HL-60 (cell line): ENCODE data around the gene ADGRB2.

Experiments used
- DNase-seq, 2 experiments: peaks; one replicate each; pipeline ENCODE4 v3.0.0-alpha.2; 2010 to 2020; ENCODE audit warnings: low read depth in 1 of 2, low spot score in 1 of 2
- H3K27ac ChIP-seq: fragments of 250-450 bp; sonication (Bioruptor Pico); replicated peaks from 2 replicates; pipeline ENCODE4 v1.5.1; 2020; ENCODE audit warnings: mild to moderate bottlenecking, moderate library complexity
- H3K27me3 ChIP-seq: fragments of 250-450 bp; sonication (Bioruptor Pico); 2 replicates; pipeline ENCODE4 v1.5.1; 2021; ENCODE audit warnings: mild to moderate bottlenecking, moderate library complexity; ENCODE audit not compliant: insufficient read depth, poor library complexity, severe bottlenecking
- H3K4me3 ChIP-seq: replicated peaks from 2 replicates; pipeline ENCODE4 v1.5.1; 2011; ENCODE audit warnings: mild to moderate bottlenecking, control low read depth, low read length; ENCODE audit not compliant: insufficient read depth
- GABPA ChIP-seq: IDR thresholded peaks from 2 replicates; pipeline ENCODE4 v1.6.1; 2012; ENCODE audit warnings: low read depth
- POLR2AphosphoS5 ChIP-seq: IDR thresholded peaks from 2 replicates; pipeline ENCODE4 v1.6.1; 2012; ENCODE audit warnings: low read depth
- SPI1 ChIP-seq: IDR thresholded peaks from 2 replicates; pipeline ENCODE4 v1.6.1; 2012; ENCODE audit warnings: low read depth, mild to moderate bottlenecking, borderline replicate concordance
- TF ChIP-seq, protein P1 (sequence below): IDR thresholded peaks from one replicate; pipeline ENCODE4 v1.5.1; 2011; ENCODE audit warnings: low read length, control low read depth, inconsistent platforms; ENCODE audit not compliant: insufficient read depth
- TF ChIP-seq, protein P2 (sequence below): IDR thresholded peaks from 2 replicates; pipeline ENCODE4 v1.6.1; 2012; ENCODE audit warnings: low read depth; ENCODE audit not compliant: insufficient replicate concordance

Gene ADGRB2

DNA sequence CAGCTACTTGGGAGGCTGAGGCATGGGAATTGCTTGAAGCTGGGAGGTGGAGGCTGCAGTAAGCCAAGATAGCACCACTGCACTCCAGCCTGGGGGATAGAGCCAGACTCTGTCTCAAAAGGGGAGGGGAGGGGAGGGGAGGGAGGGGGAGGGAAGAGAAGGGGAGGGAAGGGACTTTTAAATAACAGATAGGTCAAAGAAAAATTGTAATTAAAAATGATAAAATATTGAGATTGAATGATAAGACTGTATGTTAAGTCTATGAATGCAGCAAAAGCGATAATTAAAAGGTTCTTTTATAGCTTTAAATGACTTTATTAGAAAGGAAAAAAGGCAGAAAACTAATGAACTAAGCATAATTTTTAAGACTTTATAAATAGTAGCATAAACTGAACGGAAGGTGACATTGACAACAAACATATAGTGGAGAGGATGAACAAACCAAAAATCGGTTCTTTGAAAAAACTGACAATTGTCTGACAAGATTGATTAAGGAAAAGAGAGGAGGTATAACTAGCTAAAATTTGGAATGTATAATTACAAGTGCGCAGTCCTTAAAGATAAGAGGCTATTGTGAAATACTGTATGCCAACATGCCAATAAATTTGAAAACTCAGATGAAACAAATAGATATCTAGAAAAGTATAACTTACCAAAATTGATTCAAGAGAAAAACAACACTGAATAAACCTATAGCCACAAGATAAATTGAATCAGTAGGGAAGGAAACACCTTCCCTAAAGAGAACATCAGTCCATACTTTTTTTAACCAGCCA, 43.3 kb upstream of the ADGRB2 start:
- Histone ChIP-seq H3K27ac (no peak overlapping the region), H3K4me3 (no peak overlapping the region), H3K27me3 (no peaks in the 10 kb centered on the region)
- TF ChIP-seq GABPA: no peak
- TF ChIP-seq, protein P1, sequence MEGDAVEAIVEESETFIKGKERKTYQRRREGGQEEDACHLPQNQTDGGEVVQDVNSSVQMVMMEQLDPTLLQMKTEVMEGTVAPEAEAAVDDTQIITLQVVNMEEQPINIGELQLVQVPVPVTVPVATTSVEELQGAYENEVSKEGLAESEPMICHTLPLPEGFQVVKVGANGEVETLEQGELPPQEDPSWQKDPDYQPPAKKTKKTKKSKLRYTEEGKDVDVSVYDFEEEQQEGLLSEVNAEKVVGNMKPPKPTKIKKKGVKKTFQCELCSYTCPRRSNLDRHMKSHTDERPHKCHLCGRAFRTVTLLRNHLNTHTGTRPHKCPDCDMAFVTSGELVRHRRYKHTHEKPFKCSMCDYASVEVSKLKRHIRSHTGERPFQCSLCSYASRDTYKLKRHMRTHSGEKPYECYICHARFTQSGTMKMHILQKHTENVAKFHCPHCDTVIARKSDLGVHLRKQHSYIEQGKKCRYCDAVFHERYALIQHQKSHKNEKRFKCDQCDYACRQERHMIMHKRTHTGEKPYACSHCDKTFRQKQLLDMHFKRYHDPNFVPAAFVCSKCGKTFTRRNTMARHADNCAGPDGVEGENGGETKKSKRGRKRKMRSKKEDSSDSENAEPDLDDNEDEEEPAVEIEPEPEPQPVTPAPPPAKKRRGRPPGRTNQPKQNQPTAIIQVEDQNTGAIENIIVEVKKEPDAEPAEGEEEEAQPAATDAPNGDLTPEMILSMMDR: no peak
- TF ChIP-seq, protein P2, sequence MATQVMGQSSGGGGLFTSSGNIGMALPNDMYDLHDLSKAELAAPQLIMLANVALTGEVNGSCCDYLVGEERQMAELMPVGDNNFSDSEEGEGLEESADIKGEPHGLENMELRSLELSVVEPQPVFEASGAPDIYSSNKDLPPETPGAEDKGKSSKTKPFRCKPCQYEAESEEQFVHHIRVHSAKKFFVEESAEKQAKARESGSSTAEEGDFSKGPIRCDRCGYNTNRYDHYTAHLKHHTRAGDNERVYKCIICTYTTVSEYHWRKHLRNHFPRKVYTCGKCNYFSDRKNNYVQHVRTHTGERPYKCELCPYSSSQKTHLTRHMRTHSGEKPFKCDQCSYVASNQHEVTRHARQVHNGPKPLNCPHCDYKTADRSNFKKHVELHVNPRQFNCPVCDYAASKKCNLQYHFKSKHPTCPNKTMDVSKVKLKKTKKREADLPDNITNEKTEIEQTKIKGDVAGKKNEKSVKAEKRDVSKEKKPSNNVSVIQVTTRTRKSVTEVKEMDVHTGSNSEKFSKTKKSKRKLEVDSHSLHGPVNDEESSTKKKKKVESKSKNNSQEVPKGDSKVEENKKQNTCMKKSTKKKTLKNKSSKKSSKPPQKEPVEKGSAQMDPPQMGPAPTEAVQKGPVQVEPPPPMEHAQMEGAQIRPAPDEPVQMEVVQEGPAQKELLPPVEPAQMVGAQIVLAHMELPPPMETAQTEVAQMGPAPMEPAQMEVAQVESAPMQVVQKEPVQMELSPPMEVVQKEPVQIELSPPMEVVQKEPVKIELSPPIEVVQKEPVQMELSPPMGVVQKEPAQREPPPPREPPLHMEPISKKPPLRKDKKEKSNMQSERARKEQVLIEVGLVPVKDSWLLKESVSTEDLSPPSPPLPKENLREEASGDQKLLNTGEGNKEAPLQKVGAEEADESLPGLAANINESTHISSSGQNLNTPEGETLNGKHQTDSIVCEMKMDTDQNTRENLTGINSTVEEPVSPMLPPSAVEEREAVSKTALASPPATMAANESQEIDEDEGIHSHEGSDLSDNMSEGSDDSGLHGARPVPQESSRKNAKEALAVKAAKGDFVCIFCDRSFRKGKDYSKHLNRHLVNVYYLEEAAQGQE: no peak
- no peak for TF ChIP-seq POLR2AphosphoS5
- TF ChIP-seq SPI1: no peak
- DNase-seq: no peak

DNA sequence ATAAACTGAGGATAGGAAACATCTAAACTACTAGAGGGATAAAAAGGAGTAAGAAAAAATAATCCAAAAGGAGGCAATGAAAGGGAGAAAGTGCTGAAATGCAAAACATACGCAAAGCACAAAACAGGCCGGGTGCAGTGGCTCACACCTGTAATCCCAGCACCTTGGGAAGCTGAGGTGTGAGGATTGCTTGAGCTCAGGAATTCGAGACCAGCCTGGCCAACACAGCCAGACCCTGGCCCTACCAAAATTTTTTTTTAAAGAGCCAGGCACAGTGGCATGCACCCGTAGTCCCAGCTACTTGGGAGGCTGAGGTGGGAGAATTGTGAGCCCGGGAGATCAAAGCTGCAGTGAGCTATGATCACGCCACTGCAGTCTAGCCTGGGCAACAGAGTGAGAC, 41.2 kb upstream of the ADGRB2 start:
- Histone ChIP-seq H3K27ac (no peak overlapping the region), H3K4me3 (no peak overlapping the region), H3K27me3 (no peaks in the 10 kb centered on the region)
- no peak for DNase-seq
- no peak for TF ChIP-seq POLR2AphosphoS5
- TF ChIP-seq, protein P1: no peak
- TF ChIP-seq GABPA: no peak
- TF ChIP-seq, protein P2: no peak
- no peak for TF ChIP-seq SPI1

DNA sequence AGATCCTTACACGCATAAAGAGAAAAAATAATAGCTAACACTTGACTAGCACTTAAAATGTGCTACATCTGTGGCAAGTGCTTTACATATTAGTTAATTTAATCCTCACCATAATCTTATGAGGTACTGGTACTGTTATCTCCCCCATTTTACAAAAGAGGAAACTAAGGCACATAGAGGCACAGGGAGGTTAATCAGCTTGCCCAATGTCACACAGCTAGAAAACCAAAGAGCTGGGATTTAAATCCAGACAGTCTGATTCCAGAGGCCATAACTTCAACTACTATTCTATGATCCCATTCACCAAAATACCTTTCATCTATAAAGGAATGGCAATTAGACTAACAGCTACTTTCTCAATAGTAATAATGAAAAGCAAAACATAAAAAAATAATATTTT, 40.0 kb upstream of the ADGRB2 start:
- no peak overlapping the region for H3K27ac ChIP-seq
- no peaks in the 10 kb centered on the region for H3K27me3 ChIP-seq
- DNase-seq: no peak
- TF ChIP-seq SPI1: no peak
- TF ChIP-seq, protein P2: no peak
- TF ChIP-seq, protein P1: no peak
- no peak for TF ChIP-seq POLR2AphosphoS5
- no peak overlapping the region for H3K4me3 ChIP-seq
